ENCODE results near the gene ERCC2.

- TF ChIP-seq CTCF (IDR thresholded peaks at IDR 0.05) (no peak), POLR2A (IDR thresholded peaks at IDR 0.05) (no peak)
Measured at GRCh38 chr19:45352471-45352870, 17.9 kb downstream of the ERCC2 start.

Data from testis (tissue), 2 donors.